Panc1 (cell line): ENCODE data around the gene CRHBP. TPM values are rescaled to one million over a fixed set of nuclear protein-coding genes. Genes with fewer than 3 reads are reported as not detected.
"Not testable (repeated sequence)": the region's sequence is repeated elsewhere in the genome, so short reads cannot be mapped to it uniquely, and the experiment has no call there.

ENCODE experiments used
- ATAC-seq: fragments of 200-7000 bp; cut with Tn5 transposase; 2 replicates; pipeline ENCODE4 v1.9.1; 2020; ENCODE audit warnings: mild to moderate bottlenecking, moderate library complexity
- Bru-seq: library from RNA; stranded (reverse); fragments of 400-500 nt; gene quantifications from one replicate; lab custom pipeline; 2021; lab: Mats Ljungman, UMichigan
- BruChase-seq, 2 experiments: library from RNA; stranded (reverse); fragments of 400-500 nt; gene quantifications; one replicate each; lab custom pipeline; 2021; lab: Mats Ljungman, UMichigan
- BruUV-seq: library from RNA; stranded (reverse); fragments of 400-500 nt; replicated peaks from 2 replicates; lab custom pipeline; 2021; lab: Mats Ljungman, UMichigan
- CTCF ChIA-PET: fragments of 300-600 bp; sonication (Branson Sonifier 250); formaldehyde crosslinking; loops from one replicate; lab custom pipeline; 2022; ENCODE audit warnings: antibody characterized with exemption; lab: Charles Lee
- POLR2A ChIA-PET: fragments of 300-600 bp; sonication (Branson Sonifier 250); formaldehyde crosslinking; loops from one replicate; lab custom pipeline; 2022; ENCODE audit warnings: antibody characterized with exemption; lab: Charles Lee
- DNase-seq: peaks from one replicate; pipeline ENCODE4 v3.0.0-alpha.2; 2010; ENCODE audit warnings: low read depth, low spot score
- H3K27ac ChIP-seq: 2 replicates; pipeline ENCODE4 v1.5.1; 2011; ENCODE audit warnings: mild to moderate bottlenecking, low read length, inconsistent platforms
- H3K27me3 ChIP-seq: fragments of 200-500 bp; sonication (Bioruptor generic); 2 replicates; pipeline ENCODE4 v1.6.0; 2014; ENCODE audit warnings: low read length, inconsistent platforms; ENCODE audit not compliant: control insufficient read depth, insufficient read depth
- H3K36me3 ChIP-seq: fragments of 200-500 bp; sonication (Bioruptor generic); 2 replicates; pipeline ENCODE4 v1.5.1; 2014; ENCODE audit warnings: inconsistent platforms, mild to moderate bottlenecking, low read length, moderate library complexity; ENCODE audit not compliant: control insufficient read depth, insufficient read depth
- H3K4me1 ChIP-seq: 2 replicates; pipeline ENCODE4 v1.5.1; 2011; ENCODE audit warnings: inconsistent platforms, mild to moderate bottlenecking, low read length, moderate library complexity; ENCODE audit not compliant: control insufficient read depth, insufficient read depth
- H3K4me3 ChIP-seq, 2 experiments: 2 replicates each; pipeline ENCODE4 v1.5.1; 2011 to 2012; ENCODE audit warnings: low read depth in 2 of 2, low read length in 2 of 2, mild to moderate bottlenecking in 2 of 2, inconsistent platforms in 1 of 2, moderate library complexity in 1 of 2
- H3K9me3 ChIP-seq: fragments of 200-500 bp; sonication (Bioruptor generic); 2 replicates; pipeline ENCODE4 v1.5.1; 2014; ENCODE audit warnings: low read depth, mild to moderate bottlenecking, inconsistent platforms, low read length, moderate library complexity; ENCODE audit not compliant: control insufficient read depth, insufficient read depth
- POLR2AphosphoS5 ChIP-seq: IDR thresholded peaks from 2 replicates; pipeline ENCODE4 v1.6.1; 2012; ENCODE audit warnings: mild to moderate bottlenecking, low read depth, low read length, moderate library complexity
- SIN3A ChIP-seq: IDR thresholded peaks from 2 replicates; pipeline ENCODE4 v1.6.1; 2012; ENCODE audit warnings: low read depth, mild to moderate bottlenecking, low read length, moderate library complexity, borderline replicate concordance; ENCODE audit not compliant: insufficient read depth
- TCF7L2 ChIP-seq: IDR thresholded peaks from 2 replicates; pipeline ENCODE4 v1.6.1; 2011; ENCODE audit warnings: mild to moderate bottlenecking, low read depth, low read length, inconsistent platforms
- in situ Hi-C: cut with HindIII; loops from 2 replicates; pipeline ENCODE4 v1.10.0; 2016; ENCODE audit warnings: low sequenced_read_pairs, low pct_unique_long_range_greater_than_20kb
- intact Hi-C: fragments of 100-400 bp; cut with micrococcal nuclease; formaldehyde crosslinking; loops from one replicate; pipeline ENCODE4 v1.10.0; 2022; ENCODE audit not compliant: unreplicated experiment
- long read RNA-seq: library from polyadenylated mRNA; unstranded; transcript quantifications from one replicate; pipeline ENCODE4 v2.0.0, GENCODE V29; 2021; ENCODE audit not compliant: unreplicated experiment
- polyA plus RNA-seq: library from polyadenylated mRNA; unstranded; fragments of >200 nt; gene quantifications from one replicate; pipeline ENCODE4 v1.2.1, GENCODE V29; 2012; ENCODE audit warnings: missing spikeins; ENCODE audit not compliant: insufficient read length
- total RNA-seq: library from RNA; stranded (reverse); gene quantifications from one replicate; pipeline ENCODE4 v1.2.1, GENCODE V29; 2021; ENCODE audit not compliant: unreplicated experiment
- TF ChIP-seq, protein P1 (sequence below): fragments of 450-650 bp; IDR thresholded peaks from 2 replicates; pipeline ENCODE4 v1.5.1; 2017; ENCODE audit warnings: mild to moderate bottlenecking
- TF ChIP-seq, protein P2 (sequence below), 2 experiments: IDR thresholded peaks; 2 replicates each; pipeline ENCODE4 v1.6.1; 2011 to 2012; ENCODE audit warnings: low read depth in 2 of 2, control low read depth in 1 of 2, low read length in 1 of 2, mild to moderate bottlenecking in 1 of 2, moderate library complexity in 1 of 2; ENCODE audit not compliant: insufficient read depth in 1 of 2

Gene CRHBP, protein sequence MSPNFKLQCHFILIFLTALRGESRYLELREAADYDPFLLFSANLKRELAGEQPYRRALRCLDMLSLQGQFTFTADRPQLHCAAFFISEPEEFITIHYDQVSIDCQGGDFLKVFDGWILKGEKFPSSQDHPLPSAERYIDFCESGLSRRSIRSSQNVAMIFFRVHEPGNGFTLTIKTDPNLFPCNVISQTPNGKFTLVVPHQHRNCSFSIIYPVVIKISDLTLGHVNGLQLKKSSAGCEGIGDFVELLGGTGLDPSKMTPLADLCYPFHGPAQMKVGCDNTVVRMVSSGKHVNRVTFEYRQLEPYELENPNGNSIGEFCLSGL
- total RNA-seq, result 0.10 TPM
- not detected for polyA plus RNA-seq
- percentile 13 among the genes with signal in this experiment for Bru-seq, nascent RNA
- percentile 12 among the genes with signal in this experiment for BruChase-seq, experiment 1, labeled RNA remaining after a 2-hour chase
- percentile 9 among the genes with signal in this experiment for BruChase-seq, experiment 2, labeled RNA remaining after a 6-hour chase
- long read RNA-seq, result 0 reads

- no peaks in the 10 kb centered on the region for H3K4me1 ChIP-seq
- CTCF ChIA-PET, result no interaction called here
- intact Hi-C loops, result no loop called here
- DNase-seq (no peak), ATAC-seq (peak; percentile 76)
- H3K27me3 ChIP-seq, result peaks cover 12% of the 10 kb centered on the region
- no peaks in the 10 kb centered on the region for H3K36me3 ChIP-seq
- H3K27ac ChIP-seq, result no peak within 1 kb of the TSS
- H3K9me3 ChIP-seq, result no peaks in the 10 kb centered on the region
- peak within 1 kb of the TSS; percentile 39 to 48 for H3K4me3 ChIP-seq
- POLR2A ChIA-PET, result no interaction called here
- in situ Hi-C loops, result no loop called here
- TF ChIP-seq SIN3A (no peak), POLR2AphosphoS5 (no peak), TCF7L2 (no peak)
- TF ChIP-seq, protein P1, sequence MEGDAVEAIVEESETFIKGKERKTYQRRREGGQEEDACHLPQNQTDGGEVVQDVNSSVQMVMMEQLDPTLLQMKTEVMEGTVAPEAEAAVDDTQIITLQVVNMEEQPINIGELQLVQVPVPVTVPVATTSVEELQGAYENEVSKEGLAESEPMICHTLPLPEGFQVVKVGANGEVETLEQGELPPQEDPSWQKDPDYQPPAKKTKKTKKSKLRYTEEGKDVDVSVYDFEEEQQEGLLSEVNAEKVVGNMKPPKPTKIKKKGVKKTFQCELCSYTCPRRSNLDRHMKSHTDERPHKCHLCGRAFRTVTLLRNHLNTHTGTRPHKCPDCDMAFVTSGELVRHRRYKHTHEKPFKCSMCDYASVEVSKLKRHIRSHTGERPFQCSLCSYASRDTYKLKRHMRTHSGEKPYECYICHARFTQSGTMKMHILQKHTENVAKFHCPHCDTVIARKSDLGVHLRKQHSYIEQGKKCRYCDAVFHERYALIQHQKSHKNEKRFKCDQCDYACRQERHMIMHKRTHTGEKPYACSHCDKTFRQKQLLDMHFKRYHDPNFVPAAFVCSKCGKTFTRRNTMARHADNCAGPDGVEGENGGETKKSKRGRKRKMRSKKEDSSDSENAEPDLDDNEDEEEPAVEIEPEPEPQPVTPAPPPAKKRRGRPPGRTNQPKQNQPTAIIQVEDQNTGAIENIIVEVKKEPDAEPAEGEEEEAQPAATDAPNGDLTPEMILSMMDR, result no peak
- TF ChIP-seq, protein P2, sequence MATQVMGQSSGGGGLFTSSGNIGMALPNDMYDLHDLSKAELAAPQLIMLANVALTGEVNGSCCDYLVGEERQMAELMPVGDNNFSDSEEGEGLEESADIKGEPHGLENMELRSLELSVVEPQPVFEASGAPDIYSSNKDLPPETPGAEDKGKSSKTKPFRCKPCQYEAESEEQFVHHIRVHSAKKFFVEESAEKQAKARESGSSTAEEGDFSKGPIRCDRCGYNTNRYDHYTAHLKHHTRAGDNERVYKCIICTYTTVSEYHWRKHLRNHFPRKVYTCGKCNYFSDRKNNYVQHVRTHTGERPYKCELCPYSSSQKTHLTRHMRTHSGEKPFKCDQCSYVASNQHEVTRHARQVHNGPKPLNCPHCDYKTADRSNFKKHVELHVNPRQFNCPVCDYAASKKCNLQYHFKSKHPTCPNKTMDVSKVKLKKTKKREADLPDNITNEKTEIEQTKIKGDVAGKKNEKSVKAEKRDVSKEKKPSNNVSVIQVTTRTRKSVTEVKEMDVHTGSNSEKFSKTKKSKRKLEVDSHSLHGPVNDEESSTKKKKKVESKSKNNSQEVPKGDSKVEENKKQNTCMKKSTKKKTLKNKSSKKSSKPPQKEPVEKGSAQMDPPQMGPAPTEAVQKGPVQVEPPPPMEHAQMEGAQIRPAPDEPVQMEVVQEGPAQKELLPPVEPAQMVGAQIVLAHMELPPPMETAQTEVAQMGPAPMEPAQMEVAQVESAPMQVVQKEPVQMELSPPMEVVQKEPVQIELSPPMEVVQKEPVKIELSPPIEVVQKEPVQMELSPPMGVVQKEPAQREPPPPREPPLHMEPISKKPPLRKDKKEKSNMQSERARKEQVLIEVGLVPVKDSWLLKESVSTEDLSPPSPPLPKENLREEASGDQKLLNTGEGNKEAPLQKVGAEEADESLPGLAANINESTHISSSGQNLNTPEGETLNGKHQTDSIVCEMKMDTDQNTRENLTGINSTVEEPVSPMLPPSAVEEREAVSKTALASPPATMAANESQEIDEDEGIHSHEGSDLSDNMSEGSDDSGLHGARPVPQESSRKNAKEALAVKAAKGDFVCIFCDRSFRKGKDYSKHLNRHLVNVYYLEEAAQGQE (IDR thresholded peaks at IDR 0.05; ENCODE audit: insufficient read depth in 1 of 2, low read depth in 2 of 2, low read length in 1 of 2), result no peak
- no TSS peak for BruUV-seq
Observed at GRCh38 chr5:76952795-76953536, at the start of gene CRHBP. TSS of gene CRHBP (plus strand) at chr5:76953045. CDS start at chr5:76953135, 90 bp downstream.

GRCh38 chr5:76908166-76908565, 44.7 kb upstream of the CRHBP start:
- TF ChIP-seq POLR2AphosphoS5 (no peak), SIN3A (no peak), TCF7L2 (no peak)
- TF ChIP-seq, protein P1, result no peak
- TF ChIP-seq, protein P2 (IDR thresholded peaks at IDR 0.05; ENCODE audit: insufficient read depth in 1 of 2, low read depth in 2 of 2, low read length in 1 of 2), result no peak
- CTCF ChIA-PET, result no interaction called here
- intact Hi-C loops (no loop called here), in situ Hi-C loops (no loop called here)
- H3K4me1 ChIP-seq, result no peaks in the 10 kb centered on the region
- no peak overlapping the region for H3K27ac ChIP-seq
- DNase-seq, result no peak
- H3K27me3 ChIP-seq, result no peaks in the 10 kb centered on the region
- no peaks in the 10 kb centered on the region for H3K9me3 ChIP-seq
- POLR2A ChIA-PET, result no interaction called here
- ATAC-seq, result no peak
- no peak overlapping the region for H3K4me3 ChIP-seq
- no peaks in the 10 kb centered on the region for H3K36me3 ChIP-seq
- BruUV-seq, result no TSS peak

DNA sequence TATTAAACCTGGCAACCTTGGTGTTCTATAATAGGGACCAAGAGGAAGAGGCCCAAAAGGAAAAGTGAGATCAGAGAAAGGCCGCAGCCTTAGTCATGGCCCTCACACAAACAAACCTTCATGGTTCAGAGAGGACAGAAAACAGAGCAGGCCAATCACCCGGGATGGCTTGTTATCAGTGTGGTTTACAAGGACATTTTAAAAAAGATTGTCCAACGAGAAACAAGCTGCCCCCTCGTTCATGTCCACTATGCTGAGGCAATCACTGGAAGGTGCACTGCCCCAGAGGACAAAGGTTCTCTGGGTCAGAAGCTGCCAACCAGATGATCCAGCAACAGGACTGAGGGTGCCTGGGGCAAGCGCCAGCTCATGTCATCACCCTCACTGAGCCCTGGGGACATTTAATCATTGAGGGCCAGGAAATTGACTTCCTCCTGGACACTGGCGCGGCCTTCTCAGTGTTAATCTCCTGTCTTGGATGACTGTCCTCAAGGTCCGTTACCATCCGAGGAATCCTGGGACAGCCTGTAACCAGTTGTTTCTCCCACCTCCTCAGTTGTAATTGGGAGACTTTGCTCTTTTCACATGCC, 42.4 kb upstream of the CRHBP start:
- H3K4me1 ChIP-seq, CTCF ChIA-PET, POLR2A ChIA-PET, intact Hi-C loops, DNase-seq, BruUV-seq, H3K36me3 ChIP-seq, H3K27ac ChIP-seq, in situ Hi-C loops, H3K4me3 ChIP-seq, H3K27me3 ChIP-seq, H3K9me3 ChIP-seq, ATAC-seq: not testable (repeated sequence)
